Measurements from ENCODE around the gene AFM. TPM values are rescaled to one million over a fixed set of nuclear protein-coding genes. Genes with fewer than 3 reads are reported as not detected.

Gene AFM
- total RNA-seq, 4 donors from 2014 or later, result 0.14 TPM; not detected in 3

GRCh38 chr4:73520821-73521220, 39.3 kb downstream of the AFM start:
- Histone ChIP-seq H3K4me1 (no peaks in the 10 kb centered on the region), H3K27me3 (no peaks in the 10 kb centered on the region), H3K4me3 (no peak overlapping the region), H3K36me3 (no peaks in the 10 kb centered on the region), H3K27ac (no peak overlapping the region), H3K9me3 (no peaks in the 10 kb centered on the region)
- no peak for DNase-seq
- TF ChIP-seq CTCF (IDR thresholded peaks at IDR 0.05), result no peak
- TF ChIP-seq POLR2A (IDR thresholded peaks at IDR 0.05), result no peak
- intact Hi-C loops (cut with DNase I; ENCODE audit: low total_unique reads), result no loop called here

- H3K27ac ChIP-seq, result no peak overlapping the region
- intact Hi-C loops (cut with DNase I; ENCODE audit: low total_unique reads), result no loop called here
- TF ChIP-seq POLR2A (IDR thresholded peaks at IDR 0.05) (no peak), CTCF (IDR thresholded peaks at IDR 0.05) (no peak)
- DNase-seq, result no peak
- H3K36me3 ChIP-seq, result no peaks in the 10 kb centered on the region
- H3K4me1 ChIP-seq, result no peaks in the 10 kb centered on the region
- no peaks in the 10 kb centered on the region for H3K27me3 ChIP-seq
- H3K9me3 ChIP-seq, result no peaks in the 10 kb centered on the region
- H3K4me3 ChIP-seq, result no peak overlapping the region
These were observed 41.6 kb downstream of the AFM start for GRCh38 chr4:73523126-73523525.

GRCh38 chr4:73525611-73526010, 44.1 kb downstream of the AFM start:
- intact Hi-C loops (cut with DNase I; ENCODE audit: low total_unique reads), result no loop called here
- H3K9me3 ChIP-seq, result no peaks in the 10 kb centered on the region
- H3K27ac ChIP-seq, result no peak overlapping the region
- TF ChIP-seq POLR2A (IDR thresholded peaks at IDR 0.05) (no peak), CTCF (IDR thresholded peaks at IDR 0.05) (no peak)
- no peak for DNase-seq
- H3K27me3 ChIP-seq, result no peaks in the 10 kb centered on the region
- no peaks in the 10 kb centered on the region for H3K36me3 ChIP-seq
- H3K4me3 ChIP-seq, result no peak overlapping the region
- H3K4me1 ChIP-seq, result no peaks in the 10 kb centered on the region

- H3K27me3 ChIP-seq, result no peaks in the 10 kb centered on the region
- no peak overlapping the region for H3K4me3 ChIP-seq
- H3K4me1 ChIP-seq, result no peaks in the 10 kb centered on the region
- intact Hi-C loops (cut with DNase I; ENCODE audit: low total_unique reads), result no loop called here
- DNase-seq, result no peak
- TF ChIP-seq POLR2A (IDR thresholded peaks at IDR 0.05), result no peak
- no peak for TF ChIP-seq CTCF (IDR thresholded peaks at IDR 0.05)
- no peak overlapping the region for H3K27ac ChIP-seq
- no peaks in the 10 kb centered on the region for H3K36me3 ChIP-seq
- H3K9me3 ChIP-seq, result no peaks in the 10 kb centered on the region
These were observed 45.7 kb downstream of the AFM start for GRCh38 chr4:73527196-73527595.

GRCh38 chr4:73528171-73528570, 46.6 kb downstream of the AFM start:
- TF ChIP-seq POLR2A (IDR thresholded peaks at IDR 0.05) (no peak), CTCF (IDR thresholded peaks at IDR 0.05) (no peak)
- no peak for DNase-seq
- H3K27me3 ChIP-seq, result no peaks in the 10 kb centered on the region
- H3K4me1 ChIP-seq, result no peaks in the 10 kb centered on the region
- H3K27ac ChIP-seq, result no peak overlapping the region
- H3K4me3 ChIP-seq, result no peak overlapping the region
- intact Hi-C loops (cut with DNase I; ENCODE audit: low total_unique reads), result no loop called here
- no peaks in the 10 kb centered on the region for H3K36me3 ChIP-seq
- H3K9me3 ChIP-seq, result no peaks in the 10 kb centered on the region
